Measurements from ENCODE around the gene ZC3H12C.
A peak's percentile ranks its signal among the peaks of the same experiment; 100 is the strongest.
"Not testable (repeated sequence)": the region's sequence is repeated elsewhere in the genome, so short reads cannot be mapped to it uniquely, and the experiment has no call there.

Gene ZC3H12C

DNA sequence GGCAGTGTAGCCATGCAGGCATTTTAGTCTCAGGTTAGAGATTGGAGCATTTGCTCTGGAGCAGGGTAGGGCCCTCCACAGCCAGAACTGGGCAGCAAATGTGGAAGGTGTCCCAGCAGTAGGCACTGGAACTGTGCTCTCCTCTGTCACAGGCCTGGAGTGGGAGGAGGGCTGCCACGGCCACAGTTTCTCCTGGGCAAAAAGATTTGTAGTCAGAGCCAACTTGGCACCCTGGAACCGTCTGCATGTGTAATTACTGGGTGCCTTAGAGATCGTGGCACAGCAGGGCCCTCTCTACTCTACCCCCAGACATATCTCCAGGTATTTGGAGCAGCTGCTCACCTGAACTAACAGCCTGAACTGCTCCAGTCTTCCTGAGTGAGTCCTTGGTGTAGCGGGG, 93.7 kb downstream of the ZC3H12C start:
- H3K4me3 ChIP-seq (ENCODE audit: low read depth, low read length), result no peak overlapping the region
- TF ChIP-seq, protein P1, sequence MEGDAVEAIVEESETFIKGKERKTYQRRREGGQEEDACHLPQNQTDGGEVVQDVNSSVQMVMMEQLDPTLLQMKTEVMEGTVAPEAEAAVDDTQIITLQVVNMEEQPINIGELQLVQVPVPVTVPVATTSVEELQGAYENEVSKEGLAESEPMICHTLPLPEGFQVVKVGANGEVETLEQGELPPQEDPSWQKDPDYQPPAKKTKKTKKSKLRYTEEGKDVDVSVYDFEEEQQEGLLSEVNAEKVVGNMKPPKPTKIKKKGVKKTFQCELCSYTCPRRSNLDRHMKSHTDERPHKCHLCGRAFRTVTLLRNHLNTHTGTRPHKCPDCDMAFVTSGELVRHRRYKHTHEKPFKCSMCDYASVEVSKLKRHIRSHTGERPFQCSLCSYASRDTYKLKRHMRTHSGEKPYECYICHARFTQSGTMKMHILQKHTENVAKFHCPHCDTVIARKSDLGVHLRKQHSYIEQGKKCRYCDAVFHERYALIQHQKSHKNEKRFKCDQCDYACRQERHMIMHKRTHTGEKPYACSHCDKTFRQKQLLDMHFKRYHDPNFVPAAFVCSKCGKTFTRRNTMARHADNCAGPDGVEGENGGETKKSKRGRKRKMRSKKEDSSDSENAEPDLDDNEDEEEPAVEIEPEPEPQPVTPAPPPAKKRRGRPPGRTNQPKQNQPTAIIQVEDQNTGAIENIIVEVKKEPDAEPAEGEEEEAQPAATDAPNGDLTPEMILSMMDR (IDR thresholded peaks at IDR 0.05; ENCODE audit: insufficient read depth, low read depth, low read length, missing control alignments), result no peak
- DNase-seq (ENCODE audit: low read depth), result no peak

DNA sequence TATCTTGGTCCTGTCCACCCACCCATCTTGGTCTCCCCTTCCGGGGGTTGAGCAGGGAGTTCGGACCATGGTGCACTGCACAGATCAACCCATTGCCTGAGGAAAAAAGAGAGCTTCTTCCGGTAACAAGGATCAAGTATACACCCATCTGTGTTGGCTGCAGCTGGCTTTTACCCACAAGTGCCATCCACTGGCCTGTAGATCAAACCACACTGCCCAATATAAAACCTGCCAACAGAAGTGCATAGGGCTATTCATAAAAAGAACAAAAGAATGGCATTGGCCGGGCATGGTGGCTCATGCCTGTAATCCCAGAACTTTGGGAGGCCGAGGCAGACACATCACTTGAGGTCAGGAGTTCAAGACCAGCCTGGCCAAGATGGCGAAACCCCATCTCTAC, 94.5 kb downstream of the ZC3H12C start:
- DNase-seq (ENCODE audit: low read depth), result no peak
- H3K4me3 ChIP-seq (ENCODE audit: low read depth, low read length), result no peak overlapping the region
- TF ChIP-seq, protein P1 (IDR thresholded peaks at IDR 0.05; ENCODE audit: insufficient read depth, low read depth, low read length, missing control alignments), result no peak

DNA sequence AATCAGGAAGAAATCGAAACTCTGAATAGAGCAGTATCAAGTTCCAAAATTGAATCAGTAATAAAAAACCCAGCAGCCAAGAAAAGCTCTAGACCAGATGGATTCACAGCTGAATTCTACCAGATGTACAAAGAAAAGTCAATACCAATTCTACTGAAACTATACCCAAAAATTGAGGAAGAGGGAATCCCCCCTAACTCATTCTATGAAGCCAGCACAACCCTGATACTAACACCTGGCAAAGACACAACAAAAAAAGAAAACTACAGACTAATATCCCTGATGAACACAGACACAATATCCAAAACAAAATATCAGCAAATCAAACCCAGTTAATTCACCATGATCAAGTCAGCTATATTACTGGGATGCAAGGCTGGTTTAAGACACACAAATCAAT, 97.7 kb downstream of the ZC3H12C start:
- no peak overlapping the region for H3K4me3 ChIP-seq (ENCODE audit: low read depth, low read length)
- DNase-seq (ENCODE audit: low read depth), result no peak
- TF ChIP-seq, protein P1 (IDR thresholded peaks at IDR 0.05; ENCODE audit: insufficient read depth, low read depth, low read length, missing control alignments), result no peak

DNA sequence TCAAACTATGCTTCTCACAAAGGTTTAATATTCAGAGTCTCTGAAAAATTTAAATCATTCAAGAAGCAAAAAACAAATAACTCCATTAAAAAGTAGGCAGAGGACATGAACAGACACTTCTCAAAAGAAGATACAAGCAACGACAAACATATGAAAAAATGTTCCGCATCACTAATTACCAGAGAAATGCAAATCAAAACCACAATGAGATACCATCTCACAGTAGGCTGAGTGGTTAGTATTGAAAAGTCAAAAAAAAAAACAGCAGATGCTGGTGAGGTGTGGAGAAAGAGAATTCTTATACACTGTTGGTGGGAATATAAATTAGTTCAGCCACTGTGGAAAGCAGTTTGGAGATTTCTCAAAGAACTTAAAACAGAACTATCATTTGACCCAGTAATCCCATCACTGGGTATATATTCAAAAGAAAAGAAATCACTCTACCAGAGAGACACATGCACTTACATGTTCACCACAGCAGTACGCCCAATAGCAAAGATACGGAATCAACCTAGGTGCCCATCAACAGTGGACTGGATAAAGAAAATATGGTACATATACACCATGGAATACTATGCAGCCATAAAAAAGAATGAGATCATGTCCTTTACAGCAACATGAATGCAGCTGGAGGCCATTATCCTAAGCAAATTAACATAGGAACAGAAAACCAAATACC, 99.6 kb downstream of the ZC3H12C start:
- H3K4me3 ChIP-seq (ENCODE audit: low read depth, low read length), result not testable (repeated sequence)
- DNase-seq (ENCODE audit: low read depth), result peak; percentile 56

DNA sequence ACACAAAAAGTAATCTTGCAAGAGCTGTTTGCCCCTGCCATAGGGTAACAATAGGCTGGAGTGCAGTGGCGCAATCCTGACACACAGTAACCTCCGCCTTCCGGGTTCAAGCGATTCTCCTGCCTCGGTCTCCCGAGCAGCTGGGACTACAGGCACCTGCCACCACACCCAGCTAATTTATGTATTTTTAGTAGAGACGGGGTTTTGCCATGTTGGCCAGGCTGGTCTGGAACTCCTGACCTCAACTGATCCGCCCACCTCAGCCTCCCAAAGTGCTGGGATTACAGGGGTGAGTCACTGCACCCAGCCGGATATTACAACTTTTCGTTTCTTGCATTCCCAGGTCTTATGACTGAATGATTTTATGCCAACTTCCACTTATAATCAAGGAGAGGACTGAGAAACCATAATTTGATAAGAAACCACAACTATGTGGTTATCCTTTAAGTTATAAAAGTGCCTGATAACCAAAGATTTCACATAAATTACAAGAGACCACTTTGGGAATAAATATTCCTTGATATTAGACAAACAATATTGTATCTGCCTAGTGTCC, 101.1 kb downstream of the ZC3H12C start:
- not testable (repeated sequence) for H3K4me3 ChIP-seq (ENCODE audit: low read depth, low read length); DNase-seq (ENCODE audit: low read depth)

DNA sequence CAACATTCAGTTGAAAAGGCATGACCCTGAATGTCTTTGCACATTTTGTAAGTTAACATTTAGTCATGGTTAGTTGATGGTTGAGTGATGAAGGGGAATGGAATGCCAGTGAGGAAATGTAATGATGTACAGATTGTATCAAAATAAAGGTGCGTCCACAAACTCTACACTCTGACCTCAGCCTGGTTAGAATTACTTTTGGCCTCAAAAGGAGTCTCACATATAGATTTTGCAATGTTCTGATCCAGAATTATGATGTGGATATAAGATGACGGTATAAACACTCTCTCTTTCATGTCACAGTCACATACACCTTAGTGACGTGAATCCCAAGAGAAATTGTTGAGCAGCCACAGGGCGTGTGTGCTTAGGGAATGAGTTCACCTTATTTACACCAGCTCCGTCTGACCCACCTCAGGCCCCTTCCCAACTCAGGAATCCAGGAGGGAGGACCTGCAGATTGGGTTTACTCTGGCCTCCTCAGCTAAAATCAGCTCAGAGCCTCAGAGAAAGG, 103.1 kb downstream of the ZC3H12C start:
- no peak for DNase-seq (ENCODE audit: low read depth)
- TF ChIP-seq, protein P1 (IDR thresholded peaks at IDR 0.05; ENCODE audit: insufficient read depth, low read depth, low read length, missing control alignments), result no peak
- no peak overlapping the region for H3K4me3 ChIP-seq (ENCODE audit: low read depth, low read length)

DNA sequence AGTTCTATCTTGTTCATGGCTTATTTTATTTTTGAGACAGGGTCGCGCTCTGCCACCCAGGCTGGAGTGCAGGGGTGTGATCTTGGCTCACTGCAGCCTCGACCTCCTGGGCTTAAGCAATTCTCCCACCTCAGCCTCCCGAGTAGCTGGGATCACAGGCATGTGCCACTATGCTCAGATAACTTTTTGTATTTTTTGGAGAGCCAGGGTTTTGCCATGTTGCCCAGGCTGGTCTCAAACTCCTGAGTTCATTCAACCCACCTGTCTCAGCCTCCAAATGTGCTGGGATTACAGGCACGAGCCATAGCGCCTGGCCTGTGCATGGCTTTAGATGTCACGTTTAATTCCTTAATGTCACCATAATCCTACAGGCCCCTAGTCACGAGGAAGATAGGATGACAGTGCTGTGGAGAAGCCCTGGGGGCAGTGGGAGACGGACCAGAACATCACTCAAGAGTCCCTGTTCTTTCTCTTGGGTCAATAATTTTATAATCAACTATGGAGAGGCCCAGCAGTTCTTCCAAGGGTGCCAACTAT, 103.8 kb downstream of the ZC3H12C start:
- DNase-seq (ENCODE audit: low read depth), result no peak
- no peak overlapping the region for H3K4me3 ChIP-seq (ENCODE audit: low read depth, low read length)
- TF ChIP-seq, protein P1 (IDR thresholded peaks at IDR 0.05; ENCODE audit: insufficient read depth, low read depth, low read length, missing control alignments), result no peak

Measured in GM12865 (cell line).